HepG2 (cell line): ENCODE measurements around the gene RABGAP1. TPM values are rescaled to one million over a fixed set of nuclear protein-coding genes. Genes with fewer than 3 reads are reported as not detected.

ENCODE experiments used
- ATAC-seq: fragments of 200-7000 bp; cut with Tn5 transposase; 3 replicates; pipeline ENCODE4 v1.9.1; 2020; ENCODE audit warnings: mild to moderate bottlenecking, moderate library complexity
- BruUV-seq: library from RNA; stranded (reverse); fragments of 400-500 nt; replicated peaks from 2 replicates; lab custom pipeline; 2021; lab: Mats Ljungman, UMichigan
- CTCF ChIA-PET: fragments of 300-600 bp; formaldehyde crosslinking; extraction: SDS; loops from one replicate; lab custom pipeline; 2021; ENCODE audit warnings: low total read pairs, inconsistent platforms, low intra/inter-chr PET ratio; lab: Yijun Ruan, JAX
- POLR2A ChIA-PET: fragments of 350-600 bp; sonication (Branson Sonifier 250); formaldehyde crosslinking; loops from one replicate; lab custom pipeline; 2020; ENCODE audit warnings: antibody characterized with exemption, inconsistent platforms; lab: Yijun Ruan, JAX
- DNase-seq: peaks from one replicate; pipeline ENCODE4 v3.0.0-alpha.2; 2015; ENCODE audit warnings: low spot score
- FAIRE-seq: peaks from 3 replicates; lab custom pipeline; 2011; peaks lifted over from hg19 to GRCh38; lab: Jason Lieb, UNC
- H2AFZ ChIP-seq: one replicate; pipeline ENCODE4 v1.6.1; 2011; ENCODE audit warnings: low read length, inconsistent platforms
- H3K27ac ChIP-seq: fragments of 300-600 bp; 3 replicates; pipeline ENCODE4 v1.8.0; 2011; ENCODE audit warnings: mixed run types, mild to moderate bottlenecking, mixed read lengths, low read length, inconsistent platforms; ENCODE audit not compliant: insufficient read depth; ENCODE audit errors: extremely low read length
- H3K27me3 ChIP-seq, 2 experiments: fragments of 200-600 bp in 1 of 2; 2 replicates in 1 of 2; 3 replicates in 1 of 2; pipeline versions ENCODE4 v1.6.0 to v1.8.0; 2011; ENCODE audit warnings: low read length in 2 of 2, mild to moderate bottlenecking in 2 of 2, moderate library complexity in 2 of 2, inconsistent platforms in 1 of 2; ENCODE audit not compliant: insufficient read depth in 2 of 2, control insufficient read depth in 1 of 2
- H3K36me3 ChIP-seq, 2 experiments: fragments of 200-600 bp in 1 of 2; replicated peaks in 1 of 2; 2 replicates in 1 of 2; 3 replicates in 1 of 2; pipeline versions ENCODE4 v1.5.1 to v1.8.0; 2011; ENCODE audit warnings: low read length in 2 of 2, inconsistent platforms in 1 of 2; ENCODE audit not compliant: insufficient read depth in 2 of 2, control insufficient read depth in 1 of 2
- H3K4me1 ChIP-seq: 2 replicates; pipeline ENCODE4 v1.5.1; 2012; ENCODE audit warnings: low read length, inconsistent platforms; ENCODE audit not compliant: insufficient read depth
- H3K4me2 ChIP-seq: 2 replicates; pipeline ENCODE4 v1.6.0; 2011; ENCODE audit warnings: low read depth, low read length, inconsistent platforms
- H3K4me3 ChIP-seq, 3 experiments: fragments of 200-600 bp in 1 of 3; sonication (generic), shearing (Covaris generic) in 1 of 3; replicated peaks in 1 of 3; 2 replicates each; pipeline ENCODE4 v1.5.1; 2011 to 2016; ENCODE audit warnings: low read length in 3 of 3, inconsistent platforms in 2 of 3, low read depth in 2 of 3, mild to moderate bottlenecking in 2 of 3, control low read depth in 1 of 3, mixed read lengths in 1 of 3; ENCODE audit not compliant: insufficient read depth in 1 of 3
- H3K79me2 ChIP-seq: one replicate; pipeline ENCODE4 v1.6.1; 2011; ENCODE audit warnings: low read length, inconsistent platforms; ENCODE audit not compliant: insufficient read depth
- H3K9ac ChIP-seq: 2 replicates; pipeline ENCODE4 v1.6.0; 2011; ENCODE audit warnings: mild to moderate bottlenecking, low read depth, low read length, inconsistent platforms; ENCODE audit not compliant: insufficient read depth
- H3K9me3 ChIP-seq: 2 replicates; pipeline ENCODE4 v1.5.1; 2012; ENCODE audit warnings: mild to moderate bottlenecking, low read length
- H4K20me1 ChIP-seq: 2 replicates; pipeline ENCODE4 v1.6.0; 2011; ENCODE audit warnings: inconsistent platforms, mild to moderate bottlenecking, low read length, moderate library complexity; ENCODE audit not compliant: insufficient read depth
- ERF ChIP-seq: IDR thresholded peaks from 2 replicates; pipeline ENCODE4 v1.6.1; 2018; ENCODE audit warnings: missing biosample characterization, missing genetic modification reagents
- FLYWCH1 ChIP-seq: sonication (generic); formaldehyde crosslinking; IDR thresholded peaks from 2 replicates; pipeline ENCODE4 v1.8.1; 2023; ENCODE audit warnings: mild to moderate bottlenecking, missing genetic modification reagents
- GZF1 ChIP-seq: sonication (generic); formaldehyde crosslinking; IDR thresholded peaks from 2 replicates; pipeline ENCODE4 v1.5.1; 2020; ENCODE audit warnings: mild to moderate bottlenecking, missing genetic modification reagents
- MAZ ChIP-seq, 2 experiments: sonication (generic) in 1 of 2; formaldehyde crosslinking in 1 of 2; IDR thresholded peaks; 2 replicates each; pipeline versions ENCODE4 v1.5.0 to v1.6.1; 2012 to 2020; ENCODE audit warnings: low read depth in 2 of 2, mild to moderate bottlenecking in 2 of 2, borderline replicate concordance in 1 of 2, improper control_type of control experiment in 1 of 2, low read length in 1 of 2, missing genetic modification reagents in 1 of 2, moderate library complexity in 1 of 2
- MIXL1 ChIP-seq: IDR thresholded peaks from 2 replicates; pipeline ENCODE4 v1.6.1; 2016
- PCBP2 ChIP-seq: fragments of 200-400 bp; formaldehyde crosslinking; optimal IDR thresholded peaks from 2 replicates; pipeline ENCODE3; 2018; ENCODE audit warnings: low read length, low read depth; ENCODE audit not compliant: poor library complexity, severe bottlenecking
- ZFP90 ChIP-seq: sonication (generic); formaldehyde crosslinking; IDR thresholded peaks from 2 replicates; pipeline ENCODE4 v1.8.0; 2022; ENCODE audit warnings: missing genetic modification reagents, mild to moderate bottlenecking, inconsistent platforms, borderline replicate concordance
- ZNF160 ChIP-seq: sonication (generic); formaldehyde crosslinking; IDR thresholded peaks from 2 replicates; pipeline ENCODE4 v1.8.0; 2022; ENCODE audit warnings: mild to moderate bottlenecking, inconsistent platforms, missing genetic modification reagents
- ZNF224 ChIP-seq: sonication (generic); formaldehyde crosslinking; IDR thresholded peaks from 2 replicates; pipeline ENCODE4 v1.5.0; 2020; ENCODE audit warnings: mild to moderate bottlenecking, missing genetic modification reagents
- ZNF530 ChIP-seq: sonication (generic); formaldehyde crosslinking; IDR thresholded peaks from 2 replicates; pipeline ENCODE4 v1.5.0; 2020; ENCODE audit warnings: low read depth, mild to moderate bottlenecking, missing genetic modification reagents
- ZNF556 ChIP-seq: sonication (generic); formaldehyde crosslinking; IDR thresholded peaks from 2 replicates; pipeline ENCODE4 v1.4.0; 2020; ENCODE audit warnings: mild to moderate bottlenecking, missing genetic modification reagents, borderline replicate concordance
- ZNF558 ChIP-seq: sonication (generic); formaldehyde crosslinking; IDR thresholded peaks from 2 replicates; pipeline ENCODE4 v1.9.0; 2022; ENCODE audit warnings: mild to moderate bottlenecking, missing genetic modification reagents, borderline replicate concordance
- in situ Hi-C: cut with HindIII; loops from 2 replicates; pipeline ENCODE4 v1.10.0; 2017; ENCODE audit warnings: low pct_unique_long_range_greater_than_20kb; ENCODE audit not compliant: extremely low pct_ligation_motif_present
- intact Hi-C: fragments of 100-400 bp; cut with micrococcal nuclease; formaldehyde crosslinking; loops from one replicate; pipeline ENCODE4 v1.10.0; 2022; ENCODE audit not compliant: unreplicated experiment
- polyA plus RNA-seq, 8 experiments: library from polyadenylated mRNA; depleted of rRNA in 3 of 8; stranded (reverse) in 7 of 8; unstranded in 1 of 8; fragments of >200 nt; fragmentation: Illumina TruSeq in 4 of 8; extraction: Trizol in 4 of 8; gene quantifications; 2 replicates each; pipeline versions ENCODE4 v1.2.1 to v1.2.3, GENCODE V29; 2011 to 2016; ENCODE audit warnings: low read depth in 4 of 8, missing spikeins in 1 of 8, mixed read lengths in 1 of 8; ENCODE audit not compliant: insufficient read depth in 1 of 8
- total RNA-seq, 5 experiments: library from RNA; depleted of rRNA; stranded (reverse); fragments of >200 nt; fragmentation: Illumina TruSeq; extraction: Trizol; gene quantifications; 2 replicates each; pipeline ENCODE4 v1.2.3, GENCODE V29; 2016; ENCODE audit warnings: low read depth in 1 of 5
- TF ChIP-seq, protein P1 (sequence below): sonication (generic); formaldehyde crosslinking; IDR thresholded peaks from 2 replicates; pipeline ENCODE4 v1.4.0; 2020; ENCODE audit warnings: low read depth, missing genetic modification reagents
- TF ChIP-seq, protein P2 (sequence below): sonication (generic); IDR thresholded peaks from 2 replicates; pipeline ENCODE4 v1.6.1; 2016; ENCODE audit warnings: low read depth, borderline replicate concordance
- TF ChIP-seq, protein P3 (sequence below): sonication (generic); formaldehyde crosslinking; IDR thresholded peaks from 2 replicates; pipeline ENCODE4 v1.4.0; 2020; ENCODE audit warnings: mild to moderate bottlenecking, low read depth, missing genetic modification reagents

The RABGAP1 gene
- total and polyA plus RNA-seq, 2 of the 13 experiments (the other 11 are each of a cell fraction or from before 2014, with no cell fraction given): 19.1 to 19.3 TPM

DNA sequence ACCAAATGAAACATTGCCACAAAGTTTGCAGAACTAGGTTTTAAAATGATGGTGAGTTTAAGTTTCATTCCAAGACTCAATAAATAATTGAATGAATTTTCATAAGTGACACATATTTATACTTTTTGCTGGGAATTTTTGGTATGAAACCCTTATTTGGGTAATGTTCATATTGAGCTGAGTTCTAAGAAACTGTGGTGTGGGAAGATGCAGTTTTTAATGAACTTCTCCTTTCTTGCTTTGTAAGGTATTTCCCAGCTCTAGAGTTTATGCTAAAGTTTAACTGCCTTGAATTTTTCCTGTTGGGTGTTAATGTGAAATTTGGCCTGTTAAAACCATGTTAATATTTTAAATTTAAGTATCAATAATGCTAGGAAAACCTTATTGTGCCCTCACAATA lies 15.1 kb downstream of the RABGAP1 start:
- no peak overlapping the region for H3K27ac ChIP-seq
- no peaks in the 10 kb centered on the region for H3K9me3 ChIP-seq
- FAIRE-seq: no peak
- peaks cover 1 to 13% of the 10 kb centered on the region in 2 experiments; a peak in 1 of 5 replicates for H3K36me3 ChIP-seq
- no peak overlapping the region for H3K9ac ChIP-seq
- in situ Hi-C loops (no loop called here), intact Hi-C loops (no loop called here)
- POLR2A ChIA-PET: interaction anchor here (2.5 kb wide), 1 partner anchor 15 kb away, joined by 12 read pairs; the partner anchor contains the start of gene RABGAP1
- no peak overlapping the region for H3K4me3 ChIP-seq
- ATAC-seq: no peak
- no peak for DNase-seq
- H3K4me1 ChIP-seq: no peaks in the 10 kb centered on the region; the same call in 1 of the 2 replicates
- peaks cover 57% of the 10 kb centered on the region for H3K79me2 ChIP-seq
- H3K4me2 ChIP-seq: no peak overlapping the region
- BruUV-seq: no TSS peak
- no peaks in the 10 kb centered on the region for H3K27me3 ChIP-seq
- no peak for TF ChIP-seq GZF1 (CRISPR knock-in tag)
- no peak for TF ChIP-seq FLYWCH1 (CRISPR knock-in tag)
- TF ChIP-seq ZNF160 (CRISPR knock-in tag): no peak
- TF ChIP-seq, protein P1, sequence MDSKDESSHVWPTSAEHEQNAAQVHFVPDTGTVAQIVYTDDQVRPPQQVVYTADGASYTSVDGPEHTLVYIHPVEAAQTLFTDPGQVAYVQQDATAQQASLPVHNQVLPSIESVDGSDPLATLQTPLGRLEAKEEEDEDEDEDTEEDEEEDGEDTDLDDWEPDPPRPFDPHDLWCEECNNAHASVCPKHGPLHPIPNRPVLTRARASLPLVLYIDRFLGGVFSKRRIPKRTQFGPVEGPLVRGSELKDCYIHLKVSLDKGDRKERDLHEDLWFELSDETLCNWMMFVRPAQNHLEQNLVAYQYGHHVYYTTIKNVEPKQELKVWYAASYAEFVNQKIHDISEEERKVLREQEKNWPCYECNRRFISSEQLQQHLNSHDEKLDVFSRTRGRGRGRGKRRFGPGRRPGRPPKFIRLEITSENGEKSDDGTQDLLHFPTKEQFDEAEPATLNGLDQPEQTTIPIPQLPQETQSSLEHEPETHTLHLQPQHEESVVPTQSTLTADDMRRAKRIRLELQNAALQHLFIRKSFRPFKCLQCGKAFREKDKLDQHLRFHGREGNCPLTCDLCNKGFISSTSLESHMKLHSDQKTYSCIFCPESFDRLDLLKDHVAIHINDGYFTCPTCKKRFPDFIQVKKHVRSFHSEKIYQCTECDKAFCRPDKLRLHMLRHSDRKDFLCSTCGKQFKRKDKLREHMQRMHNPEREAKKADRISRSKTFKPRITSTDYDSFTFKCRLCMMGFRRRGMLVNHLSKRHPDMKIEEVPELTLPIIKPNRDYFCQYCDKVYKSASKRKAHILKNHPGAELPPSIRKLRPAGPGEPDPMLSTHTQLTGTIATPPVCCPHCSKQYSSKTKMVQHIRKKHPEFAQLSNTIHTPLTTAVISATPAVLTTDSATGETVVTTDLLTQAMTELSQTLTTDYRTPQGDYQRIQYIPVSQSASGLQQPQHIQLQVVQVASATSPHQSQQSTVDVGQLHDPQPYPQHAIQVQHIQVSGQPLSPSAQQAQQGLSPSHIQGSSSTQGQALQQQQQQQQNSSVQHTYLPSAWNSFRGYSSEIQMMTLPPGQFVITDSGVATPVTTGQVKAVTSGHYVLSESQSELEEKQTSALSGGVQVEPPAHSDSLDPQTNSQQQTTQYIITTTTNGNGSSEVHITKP (CRISPR knock-in tag): no peak
- no peak for TF ChIP-seq ZFP90 (CRISPR knock-in tag)
- no peak for TF ChIP-seq MIXL1
- TF ChIP-seq ZNF558 (CRISPR knock-in tag): no peak
- TF ChIP-seq MAZ (IDR thresholded peaks at IDR 0.05; ENCODE audit: borderline replicate concordance, low read depth, low read length): no peak
- TF ChIP-seq MAZ (CRISPR knock-in tag; IDR thresholded peaks at IDR 0.05; ENCODE audit: low read depth): no peak
- no peak for TF ChIP-seq PCBP2
- TF ChIP-seq, protein P2, sequence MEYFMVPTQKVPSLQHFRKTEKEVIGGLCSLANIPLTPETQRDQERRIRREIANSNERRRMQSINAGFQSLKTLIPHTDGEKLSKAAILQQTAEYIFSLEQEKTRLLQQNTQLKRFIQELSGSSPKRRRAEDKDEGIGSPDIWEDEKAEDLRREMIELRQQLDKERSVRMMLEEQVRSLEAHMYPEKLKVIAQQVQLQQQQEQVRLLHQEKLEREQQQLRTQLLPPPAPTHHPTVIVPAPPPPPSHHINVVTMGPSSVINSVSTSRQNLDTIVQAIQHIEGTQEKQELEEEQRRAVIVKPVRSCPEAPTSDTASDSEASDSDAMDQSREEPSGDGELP: no peak
- TF ChIP-seq, protein P3, sequence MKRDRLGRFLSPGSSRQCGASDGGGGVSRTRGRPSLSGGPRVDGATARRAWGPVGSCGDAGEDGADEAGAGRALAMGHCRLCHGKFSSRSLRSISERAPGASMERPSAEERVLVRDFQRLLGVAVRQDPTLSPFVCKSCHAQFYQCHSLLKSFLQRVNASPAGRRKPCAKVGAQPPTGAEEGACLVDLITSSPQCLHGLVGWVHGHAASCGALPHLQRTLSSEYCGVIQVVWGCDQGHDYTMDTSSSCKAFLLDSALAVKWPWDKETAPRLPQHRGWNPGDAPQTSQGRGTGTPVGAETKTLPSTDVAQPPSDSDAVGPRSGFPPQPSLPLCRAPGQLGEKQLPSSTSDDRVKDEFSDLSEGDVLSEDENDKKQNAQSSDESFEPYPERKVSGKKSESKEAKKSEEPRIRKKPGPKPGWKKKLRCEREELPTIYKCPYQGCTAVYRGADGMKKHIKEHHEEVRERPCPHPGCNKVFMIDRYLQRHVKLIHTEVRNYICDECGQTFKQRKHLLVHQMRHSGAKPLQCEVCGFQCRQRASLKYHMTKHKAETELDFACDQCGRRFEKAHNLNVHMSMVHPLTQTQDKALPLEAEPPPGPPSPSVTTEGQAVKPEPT: no peak
- no peak for TF ChIP-seq ERF (CRISPR knock-in tag)
- no peak for TF ChIP-seq ZNF224 (CRISPR knock-in tag)
- TF ChIP-seq ZNF530 (CRISPR knock-in tag): no peak
- no peak for TF ChIP-seq ZNF556
- CTCF ChIA-PET: no interaction called here
- H2AFZ ChIP-seq: no peak overlapping the region
- no peaks in the 10 kb centered on the region for H4K20me1 ChIP-seq
